ENCODE data around the gene DOK5. TPM values are rescaled to one million over a fixed set of nuclear protein-coding genes. Genes with fewer than 3 reads are reported as not detected.

Gene DOK5
- total RNA-seq, 1 donor, result 14.1 TPM

DNA sequence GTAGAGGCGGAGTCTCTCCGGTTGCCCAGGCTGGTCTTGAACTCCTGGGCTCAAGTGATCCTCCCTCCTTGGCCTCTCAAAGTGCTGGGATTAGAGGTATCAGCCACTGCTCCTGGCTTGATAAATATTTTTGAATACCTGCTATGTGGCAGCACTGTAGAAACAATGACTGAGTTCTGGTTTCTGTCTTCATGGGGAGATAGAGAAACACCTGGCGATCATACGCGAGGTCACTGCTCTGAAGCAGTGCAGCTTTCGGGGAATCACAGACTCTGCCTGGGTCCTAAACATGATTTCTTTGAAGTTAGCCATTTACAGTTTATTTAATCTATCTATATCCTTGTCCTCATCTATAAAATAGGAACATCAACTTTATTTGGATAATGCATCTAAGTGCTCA, 31.2 kb downstream of the DOK5 start:
- Histone ChIP-seq H3K79me2 (ENCODE audit: insufficient read depth, low read length) (peaks cover 2% of the 10 kb centered on the region), H3K36me3 (ENCODE audit: insufficient read depth, low read length) (no peaks in the 10 kb centered on the region), H3K27me3 (ENCODE audit: insufficient read depth, low read length) (no peaks in the 10 kb centered on the region), H2AFZ (ENCODE audit: low read length) (no peak overlapping the region), H3K4me1 (ENCODE audit: insufficient read depth, low read length) (no peaks in the 10 kb centered on the region), H3K9me3 (ENCODE audit: low read depth, low read length) (no peaks in the 10 kb centered on the region), H3K27ac (ENCODE audit: low read depth, low read length) (no peak overlapping the region), H4K20me1 (ENCODE audit: insufficient read depth, low read length) (no peaks in the 10 kb centered on the region), H3K4me2 (ENCODE audit: insufficient read depth, low read length) (no peak overlapping the region), H3K4me3 (ENCODE audit: insufficient read depth, low read length) (no peak overlapping the region)
- TF ChIP-seq, protein P1, sequence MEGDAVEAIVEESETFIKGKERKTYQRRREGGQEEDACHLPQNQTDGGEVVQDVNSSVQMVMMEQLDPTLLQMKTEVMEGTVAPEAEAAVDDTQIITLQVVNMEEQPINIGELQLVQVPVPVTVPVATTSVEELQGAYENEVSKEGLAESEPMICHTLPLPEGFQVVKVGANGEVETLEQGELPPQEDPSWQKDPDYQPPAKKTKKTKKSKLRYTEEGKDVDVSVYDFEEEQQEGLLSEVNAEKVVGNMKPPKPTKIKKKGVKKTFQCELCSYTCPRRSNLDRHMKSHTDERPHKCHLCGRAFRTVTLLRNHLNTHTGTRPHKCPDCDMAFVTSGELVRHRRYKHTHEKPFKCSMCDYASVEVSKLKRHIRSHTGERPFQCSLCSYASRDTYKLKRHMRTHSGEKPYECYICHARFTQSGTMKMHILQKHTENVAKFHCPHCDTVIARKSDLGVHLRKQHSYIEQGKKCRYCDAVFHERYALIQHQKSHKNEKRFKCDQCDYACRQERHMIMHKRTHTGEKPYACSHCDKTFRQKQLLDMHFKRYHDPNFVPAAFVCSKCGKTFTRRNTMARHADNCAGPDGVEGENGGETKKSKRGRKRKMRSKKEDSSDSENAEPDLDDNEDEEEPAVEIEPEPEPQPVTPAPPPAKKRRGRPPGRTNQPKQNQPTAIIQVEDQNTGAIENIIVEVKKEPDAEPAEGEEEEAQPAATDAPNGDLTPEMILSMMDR (IDR thresholded peaks at IDR 0.05; ENCODE audit: extremely low read depth, low read depth, low read length), result no peak
- no peak for DNase-seq (ENCODE audit: insufficient read length, low spot score, missing footprints)

- Histone ChIP-seq H3K9me3 (ENCODE audit: low read depth, low read length) (peaks cover 2% of the 10 kb centered on the region), H3K27me3 (ENCODE audit: insufficient read depth, low read length) (no peaks in the 10 kb centered on the region), H3K4me2 (ENCODE audit: insufficient read depth, low read length) (no peak overlapping the region), H2AFZ (ENCODE audit: low read length) (no peak overlapping the region), H3K4me1 (ENCODE audit: insufficient read depth, low read length) (no peaks in the 10 kb centered on the region), H3K27ac (ENCODE audit: low read depth, low read length) (no peak overlapping the region), H3K36me3 (ENCODE audit: insufficient read depth, low read length) (no peaks in the 10 kb centered on the region), H3K4me3 (ENCODE audit: insufficient read depth, low read length) (no peak overlapping the region), H3K79me2 (ENCODE audit: insufficient read depth, low read length) (no peaks in the 10 kb centered on the region), H4K20me1 (ENCODE audit: insufficient read depth, low read length) (no peaks in the 10 kb centered on the region)
- no peak for DNase-seq (ENCODE audit: insufficient read length, low spot score, missing footprints)
- TF ChIP-seq, protein P1 (IDR thresholded peaks at IDR 0.05; ENCODE audit: extremely low read depth, low read depth, low read length), result no peak
Observed at GRCh38 chr20:54510541-54511129, 35.2 kb downstream of the DOK5 start.

DNA sequence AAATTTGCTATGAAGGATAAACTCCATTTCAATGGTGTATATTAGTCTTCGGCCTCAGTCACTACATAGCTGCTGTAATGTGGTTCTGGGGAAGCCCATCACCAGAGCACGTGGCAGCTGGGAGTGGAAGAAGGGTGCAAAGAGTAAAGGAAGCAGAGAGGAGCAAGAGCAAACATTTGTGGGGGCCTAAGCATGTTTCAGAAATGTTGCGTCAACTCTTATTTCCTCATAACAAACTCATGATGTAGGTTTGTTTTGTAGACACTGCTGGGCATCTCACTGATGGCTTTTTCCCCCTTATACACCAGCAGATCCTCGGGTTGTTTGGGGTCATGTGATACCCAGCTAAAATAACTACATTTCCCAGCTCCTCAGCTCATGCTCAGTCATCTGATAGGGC, 37.3 kb downstream of the DOK5 start:
- TF ChIP-seq, protein P1 (IDR thresholded peaks at IDR 0.05; ENCODE audit: extremely low read depth, low read depth, low read length), result no peak
- Histone ChIP-seq H3K4me2 (ENCODE audit: insufficient read depth, low read length) (no peak overlapping the region), H3K27ac (ENCODE audit: low read depth, low read length) (no peak overlapping the region), H3K9me3 (ENCODE audit: low read depth, low read length) (peaks cover 2% of the 10 kb centered on the region), H4K20me1 (ENCODE audit: insufficient read depth, low read length) (no peaks in the 10 kb centered on the region), H3K79me2 (ENCODE audit: insufficient read depth, low read length) (no peaks in the 10 kb centered on the region), H2AFZ (ENCODE audit: low read length) (no peak overlapping the region), H3K4me3 (ENCODE audit: insufficient read depth, low read length) (no peak overlapping the region), H3K4me1 (ENCODE audit: insufficient read depth, low read length) (no peaks in the 10 kb centered on the region), H3K36me3 (ENCODE audit: insufficient read depth, low read length) (no peaks in the 10 kb centered on the region), H3K27me3 (ENCODE audit: insufficient read depth, low read length) (no peaks in the 10 kb centered on the region)
- no peak for DNase-seq (ENCODE audit: insufficient read length, low spot score, missing footprints)

GRCh38 chr20:54514028-54514607, 38.7 kb downstream of the DOK5 start:
- peaks cover 2% of the 10 kb centered on the region for H3K9me3 ChIP-seq (ENCODE audit: low read depth, low read length)
- H3K36me3 ChIP-seq (ENCODE audit: insufficient read depth, low read length), result no peaks in the 10 kb centered on the region
- H4K20me1 ChIP-seq (ENCODE audit: insufficient read depth, low read length), result no peaks in the 10 kb centered on the region
- H3K79me2 ChIP-seq (ENCODE audit: insufficient read depth, low read length), result no peaks in the 10 kb centered on the region
- no peak overlapping the region for H3K4me3 ChIP-seq (ENCODE audit: insufficient read depth, low read length)
- DNase-seq (ENCODE audit: insufficient read length, low spot score, missing footprints), result no peak
- no peak overlapping the region for H3K27ac ChIP-seq (ENCODE audit: low read depth, low read length)
- TF ChIP-seq, protein P1 (IDR thresholded peaks at IDR 0.05; ENCODE audit: extremely low read depth, low read depth, low read length), result no peak
- no peak overlapping the region for H3K4me2 ChIP-seq (ENCODE audit: insufficient read depth, low read length)
- H3K27me3 ChIP-seq (ENCODE audit: insufficient read depth, low read length), result no peaks in the 10 kb centered on the region
- H3K4me1 ChIP-seq (ENCODE audit: insufficient read depth, low read length), result no peaks in the 10 kb centered on the region
- H2AFZ ChIP-seq (ENCODE audit: low read length), result no peak overlapping the region

All from osteoblast (primary cell).